Transverse colon (tissue), 3 donors: Measurements from ENCODE around the gene HYAL2.

ENCODE experiments used
- CTCF ChIP-seq, 5 experiments: fragments of 200-600 bp in 3 of 5; fragments of 450-650 bp in 2 of 5; sonication (generic) in 3 of 5; IDR thresholded peaks; 1 replicate in 2 of 5; 2 replicates in 3 of 5; pipeline ENCODE4 v1.5.1; 2016 to 2017; ENCODE audit warnings: antibody characterized with exemption in 5 of 5, inconsistent platforms in 3 of 5, mild to moderate bottlenecking in 2 of 5, moderate library complexity in 1 of 5
- EP300 ChIP-seq: sonication (generic); formaldehyde crosslinking; IDR thresholded peaks from one replicate; pipeline ENCODE4 v1.6.1; 2017; ENCODE audit warnings: antibody characterized with exemption, low read depth

- TF ChIP-seq CTCF (IDR thresholded peaks at IDR 0.05) = no peak
- TF ChIP-seq EP300 = no peak
Observed at GRCh38 chr3:50350213-50350526, 27.6 kb upstream of the HYAL2 start.
